Measurements from ENCODE around the gene FUOM. TPM values are rescaled to one million over a fixed set of nuclear protein-coding genes. Genes with fewer than 3 reads are reported as not detected.

The FUOM gene
- polyA plus RNA-seq, 3 donors = 29.8 to 56.8 (median 39.0) TPM

- no peak for DNase-seq
- no peak for TF ChIP-seq CTCF (IDR thresholded peaks at IDR 0.05)
- H3K27me3 Mint-ChIP-seq (ENCODE audit: low read depth in 3 of 3) = peaks cover 2 to 18% (median 17%) of the 10 kb centered on the region in 3 donors
- whole genome bisulfite sequencing (ENCODE audit: insufficient coverage) = 97% methylated on average over 8 of the region's 12 CpGs
- H3K4me1 ChIP-seq (ENCODE audit: control insufficient read depth in 1 of 2, insufficient read depth in 2 of 2, low read length in 2 of 2) = peaks cover 36 to 47% of the 10 kb centered on the region in 2 donors
- no peaks in the 10 kb centered on the region for H4K20me1 ChIP-seq (ENCODE audit: insufficient read depth, low read length)
- H3K36me3 ChIP-seq (replicated peaks in 1 of 2; ENCODE audit: control insufficient read depth in 1 of 2, insufficient read depth in 2 of 2, low read length in 2 of 2) = peaks cover 3 to 4% of the 10 kb centered on the region in 2 donors
- peaks cover 4 to 10% of the 10 kb centered on the region in 2 donors for H3K36me3 Mint-ChIP-seq
- H3K79me2 ChIP-seq (ENCODE audit: insufficient read depth, low read length) = peaks cover 5% of the 10 kb centered on the region
- intact Hi-C loops (cut with micrococcal nuclease) = loop anchor here in 1 of 2 donors (10.0 kb wide), 1 partner anchor 1071 kb away; the partner anchor contains the start of gene STK32C
- no peak overlapping the region for H3K4me3 Mint-ChIP-seq
- peaks cover 0 to 6% of the 10 kb centered on the region in 2 donors for H3K27me3 ChIP-seq (ENCODE audit: control insufficient read depth in 2 of 2, insufficient read depth in 2 of 2, low read length in 2 of 2)
- no peak overlapping the region for H2AFZ ChIP-seq (ENCODE audit: insufficient read depth, low read depth, low read length, poor library complexity, severe bottlenecking)
- no peak overlapping the region for H3K27ac Mint-ChIP-seq
- H3K4me2 ChIP-seq (replicated peaks; ENCODE audit: extremely low read depth, low read length, poor library complexity, severe bottlenecking) = no peak overlapping the region
- H3K9me3 ChIP-seq (replicated peaks in 1 of 2; ENCODE audit: control insufficient read depth in 1 of 2, insufficient read depth in 1 of 2, low read length in 2 of 2) = no peaks in the 10 kb centered on the region
- H3K9me3 Mint-ChIP-seq = peaks cover 0 to 2% (median 0%) of the 10 kb centered on the region in 7 donors
- H3K27ac ChIP-seq (ENCODE audit: low read depth in 1 of 2, low read length in 2 of 2) = no peak overlapping the region
- no peak overlapping the region for H3K9ac ChIP-seq (ENCODE audit: insufficient read depth, low read length, poor library complexity, severe bottlenecking)
- H3K4me1 Mint-ChIP-seq = peaks cover 25% of the 10 kb centered on the region
- no peak overlapping the region for H3K4me3 ChIP-seq (replicated peaks in 1 of 3; ENCODE audit: low read depth in 2 of 3, low read length in 3 of 3)
Measured at GRCh38 chr10:133375357-133376115, 17.7 kb upstream of the FUOM start.

DNA sequence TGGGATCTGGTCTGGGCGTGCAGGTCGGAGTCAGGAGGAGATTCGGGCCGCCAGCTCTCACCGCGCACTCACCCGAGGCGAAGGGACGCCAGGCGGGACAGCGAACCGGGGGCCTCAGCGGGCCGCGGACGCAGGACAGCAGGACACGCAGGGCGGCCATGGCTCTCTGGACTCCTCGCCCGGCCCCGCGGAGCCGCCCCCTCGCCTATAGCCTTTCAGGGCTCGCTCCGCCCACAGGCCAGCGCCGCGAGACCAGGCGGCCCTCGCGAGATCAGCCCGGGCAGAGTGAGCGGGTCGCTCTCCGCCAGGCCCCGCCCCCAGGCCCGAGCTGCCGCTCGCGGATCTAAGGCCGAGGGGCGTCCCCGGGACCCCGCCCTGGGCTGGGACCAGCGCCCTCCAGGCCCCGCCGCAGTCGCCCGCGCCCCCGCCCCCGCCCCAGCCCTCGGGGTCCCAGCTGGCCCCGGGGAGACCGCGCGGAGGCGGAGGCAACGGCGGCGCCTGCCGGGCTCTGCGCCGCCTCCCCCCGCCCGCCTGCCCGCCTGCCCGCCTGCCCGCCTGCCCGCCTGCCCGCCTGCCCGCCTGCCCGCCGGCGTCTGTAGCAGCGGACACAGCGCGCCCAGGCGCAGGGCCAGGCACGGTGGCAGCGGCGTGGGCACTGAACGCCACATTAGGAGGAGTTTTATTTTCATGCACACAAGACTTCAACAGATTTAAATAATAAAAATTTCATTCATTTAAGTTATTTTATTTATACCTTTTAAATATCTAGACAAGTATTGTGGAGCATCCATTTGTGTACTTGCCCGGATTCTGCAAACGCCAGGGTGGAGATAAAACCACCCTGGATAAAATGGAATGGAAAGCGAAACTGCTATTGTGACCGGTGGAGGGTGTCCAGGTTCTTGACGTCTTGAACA lies 15.6 kb upstream of the FUOM start, which contains the start of gene ECHS1:
Gene ECHS1 (minus strand): TSS at position 181 of the 917 bp plus-strand sequence. CDS start 21 bp downstream, at position 160.
- Mint-ChIP-seq H3K9me3 (no peaks in the 10 kb centered on the region), H3K4me1 (peaks cover 18% of the 10 kb centered on the region), H3K27me3 (ENCODE audit: low read depth in 3 of 3) (peaks cover 0 to 12% (median 10%) of the 10 kb centered on the region in 3 donors), H3K27ac (peak within 1 kb of the TSS; percentile 81 to 91 (median 87)), H3K4me3 (peak within 1 kb of the TSS; percentile 84 to 92), H3K36me3 (peaks cover 22 to 31% of the 10 kb centered on the region in 2 donors)
- no peak for TF ChIP-seq CTCF (IDR thresholded peaks at IDR 0.05)
- peaks cover 5% of the 10 kb centered on the region for H3K79me2 ChIP-seq (ENCODE audit: insufficient read depth, low read length)
- peaks cover 25 to 29% of the 10 kb centered on the region in 2 donors for H3K4me1 ChIP-seq (ENCODE audit: control insufficient read depth in 1 of 2, insufficient read depth in 2 of 2, low read length in 2 of 2)
- H4K20me1 ChIP-seq (ENCODE audit: insufficient read depth, low read length) = no peaks in the 10 kb centered on the region
- peak within 1 kb of the TSS; percentile 53 to 80 (median 77) for H3K4me3 ChIP-seq (replicated peaks in 1 of 3; ENCODE audit: low read depth in 2 of 3, low read length in 3 of 3)
- no peaks in the 10 kb centered on the region for H3K9me3 ChIP-seq (replicated peaks in 1 of 2; ENCODE audit: control insufficient read depth in 1 of 2, insufficient read depth in 1 of 2, low read length in 2 of 2)
- peak within 1 kb of the TSS; percentile 80 for H2AFZ ChIP-seq (ENCODE audit: insufficient read depth, low read depth, low read length, poor library complexity, severe bottlenecking)
- H3K9ac ChIP-seq (ENCODE audit: insufficient read depth, low read length, poor library complexity, severe bottlenecking) = peak within 1 kb of the TSS; percentile 70
- H3K4me2 ChIP-seq (replicated peaks; ENCODE audit: extremely low read depth, low read length, poor library complexity, severe bottlenecking) = peak within 1 kb of the TSS; percentile 74
- H3K36me3 ChIP-seq (replicated peaks in 1 of 2; ENCODE audit: control insufficient read depth in 1 of 2, insufficient read depth in 2 of 2, low read length in 2 of 2) = peaks cover 21 to 25% of the 10 kb centered on the region in 2 donors
- under 1% methylated on average over 81 of the region's 89 CpGs for WGBS (ENCODE audit: insufficient coverage)
- peak within 1 kb of the TSS; percentile 74 to 79 for H3K27ac ChIP-seq (ENCODE audit: low read depth in 1 of 2, low read length in 2 of 2)
- peaks cover 0 to 2% of the 10 kb centered on the region in 2 donors for H3K27me3 ChIP-seq (ENCODE audit: control insufficient read depth in 2 of 2, insufficient read depth in 2 of 2, low read length in 2 of 2)
- peak; percentile 87 to 93 (median 90) for DNase-seq
- intact Hi-C loops (cut with micrococcal nuclease) = loop anchor here in 1 of 2 donors (10.0 kb wide), 1 partner anchor 1069 kb away; the partner anchor contains the start of gene STK32C
